Stimulated activated CD8-positive, alpha-beta memory T cell treated with anti-CD3 and anti-CD28 coated beads, Interleukin-12 subunit alpha, Interleukin-12 subunit beta, amount 100 ng/mL, for 24 hours (primary cell): ENCODE data around the gene BACE2.

Experiments used
- DNase-seq: peaks from one replicate; pipeline ENCODE4 v3.0.0-alpha.2; 2020; ENCODE audit errors: extremely low read depth

BACE2 gene

GRCh38 chr21:41321908-41322495, 154.0 kb downstream of the BACE2 start:
- DNase-seq = no peak

DNA sequence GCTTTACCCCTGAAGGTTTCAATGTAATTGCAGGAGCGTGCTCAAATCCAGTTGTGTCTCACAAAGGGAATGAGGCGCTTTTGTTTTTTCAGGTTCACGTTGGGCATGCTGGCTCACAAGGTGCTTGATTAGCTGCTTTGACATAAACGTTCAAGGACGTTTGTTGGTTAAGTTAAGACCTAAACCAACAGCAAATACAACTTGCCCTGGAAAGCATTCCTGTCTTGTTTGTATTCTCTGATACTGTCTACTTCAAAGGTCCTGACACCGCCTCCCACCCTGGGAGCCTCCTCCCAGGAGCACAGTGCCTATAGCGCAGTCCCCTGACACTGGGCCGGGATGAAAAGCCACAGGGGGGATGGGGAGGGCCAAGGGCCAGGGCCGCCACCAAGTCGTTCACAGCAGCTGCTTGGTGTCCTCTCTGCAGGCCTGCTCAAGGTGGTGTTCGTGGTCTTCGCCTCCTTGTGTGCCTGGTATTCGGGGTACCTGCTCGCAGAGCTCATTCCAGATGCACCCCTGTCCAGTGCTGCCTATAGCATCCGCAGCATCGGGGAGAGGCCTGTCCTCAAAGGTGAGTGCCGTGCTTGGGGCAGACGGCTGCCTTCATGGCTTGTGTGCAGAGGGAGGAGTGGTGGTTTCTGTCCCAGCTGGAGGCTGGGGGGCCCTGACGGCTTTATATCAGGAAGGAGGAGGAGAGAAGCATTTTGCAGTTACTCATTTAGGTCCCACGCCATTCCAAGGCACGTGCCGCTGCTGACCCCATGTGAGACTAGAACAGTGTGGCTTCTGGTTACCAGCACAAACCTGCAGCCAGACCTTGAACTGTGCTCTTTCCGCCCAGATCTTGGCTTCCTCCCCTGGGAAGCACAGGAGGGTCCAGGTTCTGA, 154.8 kb downstream of the BACE2 start:
- DNase-seq = no peak

GRCh38 chr21:41325138-41325912, 157.4 kb downstream of the BACE2 start:
- no peak for DNase-seq

GRCh38 chr21:41326414-41327080, 158.6 kb downstream of the BACE2 start:
- DNase-seq = no peak

DNA sequence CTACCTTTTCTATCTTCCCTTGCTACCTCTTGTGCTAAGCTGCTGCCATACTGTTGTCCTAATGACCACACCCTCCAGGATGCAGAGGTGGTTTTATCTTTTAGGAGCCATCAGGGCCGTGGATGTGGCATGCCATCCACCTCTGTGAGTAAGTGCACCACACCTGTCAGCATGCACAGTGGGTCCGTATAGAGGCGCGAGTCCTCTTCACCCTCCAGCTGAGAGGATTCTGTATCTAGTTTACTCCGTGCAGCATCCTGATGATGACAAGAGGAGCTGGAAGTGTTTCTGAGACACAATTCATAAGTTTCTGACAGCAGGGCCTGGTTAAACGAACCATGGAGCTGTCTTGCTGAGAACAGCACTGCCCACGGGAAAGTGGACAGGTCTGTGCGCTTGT, 159.8 kb downstream of the BACE2 start:
- DNase-seq = no peak

- DNase-seq = no peak
Measured at GRCh38 chr21:41328660-41329607, 161.0 kb downstream of the BACE2 start.
